BE2C (cell line): ENCODE data around the gene POU2F1.

ENCODE experiments used
- DNase-seq: peaks from one replicate; pipeline ENCODE4 v3.0.0-alpha.2; 2020
- H3K27me3 ChIP-seq: fragments of 250-450 bp; sonication (Bioruptor Pico); 2 replicates; pipeline ENCODE4 v1.5.1; 2020; ENCODE audit warnings: mild to moderate bottlenecking
- H3K36me3 ChIP-seq: fragments of 250-450 bp; sonication (Bioruptor Pico); 2 replicates; pipeline ENCODE4 v1.5.1; 2020; ENCODE audit warnings: mild to moderate bottlenecking
- H3K4me1 ChIP-seq: fragments of 250-450 bp; sonication (Bioruptor Pico); 2 replicates; pipeline ENCODE4 v1.5.1; 2020
- H3K4me3 ChIP-seq: 2 replicates; pipeline ENCODE4 v1.5.1; 2011; ENCODE audit warnings: low read depth, low read length
- H3K9me3 ChIP-seq: fragments of 250-450 bp; sonication (Bioruptor Pico); 2 replicates; pipeline ENCODE4 v1.5.1; 2020
- TF ChIP-seq, protein P1 (sequence below): IDR thresholded peaks from 2 replicates; pipeline ENCODE4 v1.5.1; 2012; ENCODE audit warnings: mild to moderate bottlenecking, low read depth, low read length

The POU2F1 gene

DNA sequence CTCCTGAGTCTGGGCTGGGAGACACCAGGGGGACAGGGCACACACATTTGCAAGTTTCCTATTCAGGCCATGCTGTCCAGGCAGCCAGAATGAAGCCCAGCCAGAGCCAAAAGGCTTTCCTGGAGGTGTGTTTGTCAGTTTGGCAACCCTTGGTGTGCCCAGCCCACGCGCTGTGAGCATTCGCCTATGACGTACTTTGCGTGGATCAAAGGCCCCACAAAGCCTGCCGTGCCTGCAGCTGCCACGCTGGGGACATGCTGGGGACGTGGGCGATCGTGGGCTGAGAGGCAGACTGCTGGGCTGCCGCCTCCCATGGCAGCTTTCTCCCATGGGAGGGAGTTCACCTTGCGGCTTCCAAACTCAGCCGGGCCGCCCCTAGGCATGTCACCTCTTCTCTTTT lies 240.2 kb downstream of the POU2F1 start:
- H3K36me3 ChIP-seq = no peaks in the 10 kb centered on the region
- TF ChIP-seq, protein P1, sequence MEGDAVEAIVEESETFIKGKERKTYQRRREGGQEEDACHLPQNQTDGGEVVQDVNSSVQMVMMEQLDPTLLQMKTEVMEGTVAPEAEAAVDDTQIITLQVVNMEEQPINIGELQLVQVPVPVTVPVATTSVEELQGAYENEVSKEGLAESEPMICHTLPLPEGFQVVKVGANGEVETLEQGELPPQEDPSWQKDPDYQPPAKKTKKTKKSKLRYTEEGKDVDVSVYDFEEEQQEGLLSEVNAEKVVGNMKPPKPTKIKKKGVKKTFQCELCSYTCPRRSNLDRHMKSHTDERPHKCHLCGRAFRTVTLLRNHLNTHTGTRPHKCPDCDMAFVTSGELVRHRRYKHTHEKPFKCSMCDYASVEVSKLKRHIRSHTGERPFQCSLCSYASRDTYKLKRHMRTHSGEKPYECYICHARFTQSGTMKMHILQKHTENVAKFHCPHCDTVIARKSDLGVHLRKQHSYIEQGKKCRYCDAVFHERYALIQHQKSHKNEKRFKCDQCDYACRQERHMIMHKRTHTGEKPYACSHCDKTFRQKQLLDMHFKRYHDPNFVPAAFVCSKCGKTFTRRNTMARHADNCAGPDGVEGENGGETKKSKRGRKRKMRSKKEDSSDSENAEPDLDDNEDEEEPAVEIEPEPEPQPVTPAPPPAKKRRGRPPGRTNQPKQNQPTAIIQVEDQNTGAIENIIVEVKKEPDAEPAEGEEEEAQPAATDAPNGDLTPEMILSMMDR = no peak

DNA sequence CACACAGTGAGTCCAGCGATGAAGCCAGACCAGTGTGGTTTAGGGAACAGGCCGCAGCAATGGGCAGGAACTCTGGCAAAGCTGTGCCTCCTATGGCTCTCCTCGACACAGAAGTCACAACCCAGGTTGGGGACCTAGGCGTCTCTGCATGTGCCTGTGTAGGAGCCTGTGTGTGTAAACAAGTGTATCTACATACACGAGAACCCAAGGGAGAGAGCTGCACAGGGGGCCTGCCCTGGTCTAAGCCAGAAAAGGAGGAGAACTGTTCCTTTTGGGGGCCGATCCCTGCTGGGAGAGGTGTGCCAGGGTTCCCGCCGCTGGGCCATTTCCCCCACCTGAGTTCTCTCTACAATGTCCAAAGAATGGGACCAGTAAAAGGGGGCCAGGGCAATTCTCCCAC lies 241.7 kb downstream of the POU2F1 start:
- Histone ChIP-seq H3K4me1 (no peaks in the 10 kb centered on the region), H3K4me3 (no peak overlapping the region), H3K9me3 (no peaks in the 10 kb centered on the region; the same call in 1 of the 2 replicates), H3K36me3 (no peaks in the 10 kb centered on the region), H3K27me3 (no peaks in the 10 kb centered on the region)
- DNase-seq = no peak
- TF ChIP-seq, protein P1 = no peak

More for the DNA sequence above, 240.2 kb downstream of the POU2F1 start:
- Histone ChIP-seq H3K4me1 (no peaks in the 10 kb centered on the region), H3K9me3 (no peaks in the 10 kb centered on the region; the same call in 1 of the 2 replicates), H3K27me3 (no peaks in the 10 kb centered on the region), H3K4me3 (no peak overlapping the region)
- no peak for DNase-seq

DNA sequence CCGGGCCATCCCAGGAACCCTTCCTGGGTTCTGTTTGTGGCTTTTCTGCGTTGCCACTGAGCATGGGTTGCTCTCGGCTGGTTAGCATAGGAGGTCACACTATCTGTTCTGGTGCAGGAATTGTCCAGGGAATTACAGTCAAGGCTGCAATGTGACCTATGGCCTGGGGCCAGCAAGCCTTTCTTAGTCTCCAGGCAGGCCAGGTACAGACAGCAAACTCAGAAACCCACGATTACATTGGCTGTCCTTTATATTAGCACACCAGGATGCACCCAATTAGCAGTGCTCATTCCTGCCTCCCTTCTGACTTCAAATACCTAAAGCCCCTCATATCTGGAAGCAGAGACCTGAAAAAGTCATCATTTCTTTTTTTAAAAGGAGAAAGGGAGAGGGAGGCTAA lies 242.4 kb downstream of the POU2F1 start:
- TF ChIP-seq, protein P1 = no peak
- Histone ChIP-seq H3K4me1 (no peaks in the 10 kb centered on the region), H3K9me3 (no peaks in the 10 kb centered on the region; the same call in 1 of the 2 replicates), H3K36me3 (no peaks in the 10 kb centered on the region), H3K4me3 (no peak overlapping the region), H3K27me3 (no peaks in the 10 kb centered on the region)
- DNase-seq = no peak

DNA sequence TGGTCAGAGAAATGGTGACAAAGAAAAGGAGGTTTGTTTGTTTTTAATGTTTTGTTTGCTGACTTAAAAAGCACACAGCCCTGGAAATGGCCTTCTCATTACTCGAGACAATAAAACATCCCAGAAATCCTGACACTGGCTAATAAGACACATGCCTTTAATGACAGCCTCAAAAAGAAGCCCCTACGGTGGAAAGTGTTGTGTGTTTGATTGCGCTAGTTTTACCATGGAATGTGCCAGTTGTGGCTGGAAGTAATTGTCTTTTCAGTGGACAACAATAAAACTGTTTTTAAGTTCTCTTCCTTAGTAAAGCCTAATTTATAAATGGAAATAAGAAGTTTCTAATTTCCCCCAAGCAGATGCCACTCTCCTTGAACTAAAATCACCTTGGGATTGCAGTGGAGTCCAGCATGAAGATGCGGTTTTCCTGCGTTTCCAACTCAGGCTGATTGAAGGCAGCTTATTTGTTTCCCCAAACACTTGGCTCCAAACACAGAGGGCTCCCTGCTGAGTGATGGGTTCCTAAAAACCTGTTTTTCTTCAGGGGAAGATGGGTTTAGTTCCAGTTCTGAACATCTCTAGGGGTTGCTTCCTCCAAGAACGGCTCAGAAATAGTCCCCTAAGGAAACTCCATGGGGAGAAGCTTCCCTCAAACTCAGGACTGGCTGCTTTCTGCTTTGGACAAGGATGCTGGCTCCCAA lies 243.3 kb downstream of the POU2F1 start:
- no peaks in the 10 kb centered on the region for H3K36me3 ChIP-seq
- no peak for DNase-seq
- no peaks in the 10 kb centered on the region; the same call in 1 of the 2 replicates for H3K9me3 ChIP-seq
- TF ChIP-seq, protein P1 = no peak
- H3K4me1 ChIP-seq = no peaks in the 10 kb centered on the region
- no peak overlapping the region for H3K4me3 ChIP-seq
- no peaks in the 10 kb centered on the region for H3K27me3 ChIP-seq

DNA sequence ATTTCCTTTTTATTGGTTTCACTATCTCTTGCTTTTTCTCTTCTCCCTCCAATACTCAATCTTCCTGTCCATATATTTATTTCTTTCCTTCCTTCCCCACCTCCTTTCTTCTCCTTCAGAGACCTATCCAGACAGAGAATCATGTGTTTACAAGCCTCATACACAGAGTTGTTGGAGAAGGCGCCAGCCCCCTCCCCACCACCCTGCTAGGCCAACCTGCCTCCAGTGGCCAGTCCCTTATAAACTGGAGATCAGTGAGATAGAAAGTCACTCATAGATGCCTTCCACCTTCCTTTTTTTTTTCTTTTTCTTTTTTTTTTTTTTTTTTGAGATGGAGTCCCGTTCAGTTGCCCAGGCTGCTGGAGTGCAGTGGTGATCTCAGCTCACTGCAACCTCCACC lies 244.3 kb downstream of the POU2F1 start:
- H3K27me3 ChIP-seq = no peaks in the 10 kb centered on the region

DNA sequence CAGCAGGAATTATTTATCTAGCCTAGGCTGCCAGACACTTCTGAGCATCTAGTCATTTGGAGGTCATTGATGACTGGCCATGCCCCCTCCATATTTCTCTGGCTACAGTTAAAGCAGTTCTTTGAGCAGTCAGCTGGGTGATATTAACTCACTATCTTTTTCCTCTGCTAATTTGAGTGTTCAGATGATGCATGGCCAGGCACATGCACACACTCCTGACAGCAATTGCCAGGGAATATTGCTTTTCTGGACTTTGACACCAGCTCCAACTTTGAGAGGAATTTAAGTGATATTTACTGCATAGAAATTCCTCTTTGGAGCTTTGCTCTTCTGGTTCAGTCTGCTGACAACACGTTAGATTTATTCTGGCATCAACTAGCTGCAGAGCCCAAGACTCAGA lies 245.1 kb downstream of the POU2F1 start:
- no peak for DNase-seq
- Histone ChIP-seq H3K27me3 (no peaks in the 10 kb centered on the region), H3K4me1 (no peaks in the 10 kb centered on the region), H3K9me3 (no peaks in the 10 kb centered on the region; the same call in 1 of the 2 replicates), H3K36me3 (no peaks in the 10 kb centered on the region), H3K4me3 (no peak overlapping the region)
- TF ChIP-seq, protein P1 = no peak

More for the DNA sequence above, 244.3 kb downstream of the POU2F1 start:
- H3K9me3 ChIP-seq = no peaks in the 10 kb centered on the region; the same call in 1 of the 2 replicates
- H3K4me3 ChIP-seq = no peak overlapping the region
- TF ChIP-seq, protein P1 = no peak
- DNase-seq = no peak
- H3K36me3 ChIP-seq = no peaks in the 10 kb centered on the region
- H3K4me1 ChIP-seq = no peaks in the 10 kb centered on the region
